ENCODE results near the gene FTCD.
"Not testable (repeated sequence)": the region's sequence is repeated elsewhere in the genome, so short reads cannot be mapped to it uniquely, and the experiment has no call there.

The FTCD gene

DNA sequence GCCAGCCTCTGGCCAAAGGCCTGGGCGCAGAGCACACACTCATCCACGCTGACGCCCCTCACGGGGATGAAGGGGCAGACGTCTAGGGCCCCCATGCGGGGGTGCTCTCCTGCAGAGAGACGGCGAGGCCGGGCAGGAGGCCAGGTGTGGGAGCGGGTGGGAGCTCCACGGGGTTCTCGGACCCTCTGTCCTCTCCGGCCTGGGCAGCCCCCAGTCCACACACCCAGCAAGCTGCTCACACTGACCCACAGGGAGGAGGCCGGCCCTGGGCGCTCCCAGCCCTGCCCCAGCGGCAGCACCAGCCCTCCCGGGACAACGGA is 2.5 kb downstream of the FTCD start:
- Histone ChIP-seq H3K9me3 (ENCODE audit: control insufficient read depth in 5 of 5, low read length in 5 of 5) (no peaks in the 10 kb centered on the region), H3K27ac (ENCODE audit: low read depth, low read length) (no peak overlapping the region), H3K9ac (ENCODE audit: low read length in 5 of 5) (peak overlapping the region in 1 of 5 donors; percentile 35), H3K36me3 (ENCODE audit: control insufficient read depth in 5 of 5, insufficient read depth in 5 of 5, low read length in 5 of 5) (no peaks in the 10 kb centered on the region), H3K4me1 (ENCODE audit: control insufficient read depth in 5 of 5, insufficient read depth in 5 of 5, low read length in 5 of 5) (peaks cover 0 to 13% (median 12%) of the 10 kb centered on the region in 5 donors), H3K27me3 (ENCODE audit: control insufficient read depth in 5 of 5, insufficient read depth in 4 of 5, low read length in 5 of 5) (peaks cover 0 to 8% (median 3%) of the 10 kb centered on the region in 5 donors), H3K4me3 (ENCODE audit: low read depth in 1 of 5, low read length in 5 of 5) (peak overlapping the region in 3 of 5 donors; percentile 31 to 46 (median 33))

DNA sequence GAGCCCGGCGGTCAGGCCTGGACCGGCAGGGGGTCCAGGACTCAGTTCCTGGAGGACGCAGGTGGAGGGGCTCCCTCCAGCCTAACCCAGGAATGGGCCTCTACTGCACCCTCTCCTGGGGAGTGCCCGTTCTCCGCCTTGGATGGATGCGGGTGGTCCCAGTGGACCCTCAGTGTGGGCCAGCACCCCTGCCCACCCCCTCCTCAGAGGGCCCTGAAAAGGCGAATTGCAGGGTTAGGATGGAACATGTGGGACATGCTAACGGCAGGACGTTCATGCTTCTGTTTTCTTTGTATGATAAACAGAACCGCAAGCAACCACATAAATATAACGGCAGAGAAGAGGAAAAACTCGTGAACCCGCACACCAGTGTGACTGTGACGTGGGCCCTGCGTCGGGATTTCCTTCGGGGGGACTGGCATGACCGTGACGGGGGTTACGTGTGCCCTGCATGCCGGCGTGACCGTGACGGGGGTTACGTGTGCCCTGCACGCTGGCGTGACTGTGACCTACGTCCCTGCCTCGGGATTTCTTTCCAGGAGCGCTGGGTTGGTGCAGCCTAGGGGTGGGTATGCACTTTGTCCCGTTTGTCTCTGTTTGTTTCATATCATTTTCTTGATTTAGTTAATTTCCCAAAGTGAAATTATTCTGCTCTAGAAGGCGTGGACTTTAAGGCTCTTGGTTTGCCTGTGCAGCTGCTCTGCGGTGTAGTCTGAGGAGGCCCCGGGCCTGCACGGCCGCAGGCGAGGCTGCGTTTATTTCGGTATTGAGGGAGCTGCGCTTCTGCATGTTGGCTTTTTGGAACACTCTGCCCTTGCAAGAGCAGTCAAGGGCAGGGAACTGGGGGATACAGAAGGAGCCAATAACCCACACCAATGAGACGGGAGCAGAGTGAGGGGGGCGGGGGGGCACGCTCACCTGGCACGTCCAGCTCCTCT is 3.1 kb downstream of the FTCD start:
- no peak overlapping the region for H3K9ac ChIP-seq (ENCODE audit: low read length in 5 of 5)
- peaks cover 0 to 13% (median 12%) of the 10 kb centered on the region in 5 donors for H3K4me1 ChIP-seq (ENCODE audit: control insufficient read depth in 5 of 5, insufficient read depth in 5 of 5, low read length in 5 of 5)
- peaks cover 0 to 8% (median 3%) of the 10 kb centered on the region in 5 donors for H3K27me3 ChIP-seq (ENCODE audit: control insufficient read depth in 5 of 5, insufficient read depth in 4 of 5, low read length in 5 of 5)
- no peaks in the 10 kb centered on the region for H3K9me3 ChIP-seq (ENCODE audit: control insufficient read depth in 5 of 5, low read length in 5 of 5)
- no peak overlapping the region for H3K4me3 ChIP-seq (ENCODE audit: low read depth in 1 of 5, low read length in 5 of 5)
- no peaks in the 10 kb centered on the region for H3K36me3 ChIP-seq (ENCODE audit: control insufficient read depth in 5 of 5, insufficient read depth in 5 of 5, low read length in 5 of 5)
- H3K27ac ChIP-seq (ENCODE audit: low read depth, low read length), result no peak overlapping the region

DNA sequence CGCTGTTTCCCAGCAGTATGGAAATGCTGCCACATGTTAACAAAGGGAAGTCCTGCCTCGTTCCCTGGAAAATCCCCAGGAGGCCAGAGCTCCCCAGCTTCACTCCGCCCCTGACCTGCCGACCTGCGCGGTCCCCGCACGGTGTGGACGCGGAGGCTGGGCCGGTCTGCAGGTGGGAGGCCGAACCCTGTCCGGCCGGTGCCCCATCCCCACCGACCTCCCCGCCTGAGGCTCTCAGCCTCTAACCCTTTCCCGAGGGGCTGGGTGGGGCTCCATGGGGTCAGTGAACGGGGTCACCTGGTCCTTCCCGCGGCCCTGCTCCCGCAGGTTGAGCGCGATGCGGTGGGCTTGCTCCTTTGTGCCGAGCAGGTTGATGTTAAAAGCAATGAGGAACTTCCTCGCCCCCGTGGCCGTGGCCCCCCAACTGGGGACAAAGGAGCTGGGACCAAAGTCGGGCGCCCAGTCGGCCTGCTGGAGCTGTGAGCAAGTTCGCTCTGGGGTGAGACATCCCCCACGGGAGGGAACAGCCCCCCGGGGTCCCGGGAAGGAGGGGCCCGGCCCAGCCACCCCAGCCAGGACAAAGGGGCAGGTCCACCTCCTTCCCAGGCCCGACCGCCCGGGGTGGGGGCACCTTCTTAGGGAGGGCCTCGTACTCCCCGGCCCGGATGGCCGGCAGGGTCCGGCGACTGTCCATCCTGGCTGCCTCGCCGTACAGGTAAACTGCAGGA is 4.0 kb downstream of the FTCD start:
- Histone ChIP-seq H3K9ac (ENCODE audit: low read length in 5 of 5) (no peak overlapping the region), H3K36me3 (ENCODE audit: control insufficient read depth in 5 of 5, insufficient read depth in 5 of 5, low read length in 5 of 5) (no peaks in the 10 kb centered on the region), H3K27ac (ENCODE audit: low read depth, low read length) (no peak overlapping the region), H3K27me3 (ENCODE audit: control insufficient read depth in 5 of 5, insufficient read depth in 4 of 5, low read length in 5 of 5) (peaks cover 0 to 8% (median 3%) of the 10 kb centered on the region in 5 donors), H3K9me3 (ENCODE audit: control insufficient read depth in 5 of 5, low read length in 5 of 5) (no peaks in the 10 kb centered on the region), H3K4me3 (ENCODE audit: low read depth in 1 of 5, low read length in 5 of 5) (no peak overlapping the region), H3K4me1 (ENCODE audit: control insufficient read depth in 5 of 5, insufficient read depth in 5 of 5, low read length in 5 of 5) (peaks cover 0 to 13% (median 12%) of the 10 kb centered on the region in 5 donors)

DNA sequence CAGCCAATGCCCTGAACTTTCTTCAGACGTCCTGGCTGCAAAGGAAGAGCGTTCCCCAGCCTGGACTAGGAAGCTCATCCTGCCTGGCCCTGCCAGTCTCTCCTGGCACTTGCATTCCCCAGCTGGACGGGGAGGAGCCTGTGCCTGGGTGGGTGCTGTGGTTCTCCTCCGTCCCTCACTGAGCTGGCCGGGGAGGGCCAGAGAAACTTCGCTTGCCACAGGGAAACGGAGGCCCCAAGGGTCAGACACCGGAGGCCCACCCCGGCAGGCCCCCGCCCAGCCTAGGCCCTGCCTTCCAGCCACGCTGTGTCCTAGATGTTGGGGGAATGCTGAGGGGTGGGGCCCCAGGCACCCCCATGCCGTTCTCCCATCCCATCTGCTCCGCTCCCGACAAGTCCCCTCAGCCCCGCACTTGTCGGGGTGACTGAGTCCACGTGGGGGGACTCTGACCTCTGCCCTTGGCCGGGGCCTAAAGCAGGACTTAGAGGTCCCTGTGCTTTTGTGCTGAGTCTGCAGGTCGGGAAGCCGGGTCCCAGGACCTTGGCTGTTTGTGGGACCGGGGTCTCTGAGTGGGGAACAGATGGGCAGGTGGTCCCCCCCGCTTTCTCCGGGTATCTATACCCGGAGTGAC is 4.8 kb downstream of the FTCD start:
- Histone ChIP-seq H3K4me1 (ENCODE audit: control insufficient read depth in 5 of 5, insufficient read depth in 5 of 5, low read length in 5 of 5) (peaks cover 0 to 13% (median 12%) of the 10 kb centered on the region in 5 donors), H3K27me3 (ENCODE audit: control insufficient read depth in 5 of 5, insufficient read depth in 4 of 5, low read length in 5 of 5) (peaks cover 0 to 8% (median 3%) of the 10 kb centered on the region in 5 donors), H3K9ac (ENCODE audit: low read length in 5 of 5) (no peak overlapping the region), H3K36me3 (ENCODE audit: control insufficient read depth in 5 of 5, insufficient read depth in 5 of 5, low read length in 5 of 5) (no peaks in the 10 kb centered on the region), H3K9me3 (ENCODE audit: control insufficient read depth in 5 of 5, low read length in 5 of 5) (no peaks in the 10 kb centered on the region), H3K27ac (ENCODE audit: low read depth, low read length) (no peak overlapping the region), H3K4me3 (ENCODE audit: low read depth in 1 of 5, low read length in 5 of 5) (no peak overlapping the region)

DNA sequence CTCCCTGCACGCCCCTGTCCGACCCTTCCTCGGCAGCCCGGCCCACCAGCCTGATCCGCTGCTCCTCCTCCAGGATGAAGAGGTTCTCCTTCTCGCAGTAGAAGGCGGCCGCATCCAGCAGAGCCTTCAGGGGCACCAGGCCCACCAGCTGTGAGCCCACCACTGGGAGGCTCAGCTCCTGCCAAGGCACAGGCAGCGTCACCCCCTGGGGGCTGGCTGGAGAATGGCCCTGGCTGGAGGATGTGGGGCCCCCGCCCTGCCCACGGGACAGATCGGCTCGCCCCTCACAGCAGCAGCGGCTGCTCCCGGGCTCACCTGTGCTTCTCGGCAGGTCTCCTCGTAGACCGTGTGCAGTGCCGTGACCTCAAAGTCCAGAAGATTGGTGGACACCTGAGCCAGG is 5.3 kb downstream of the FTCD start:
- Histone ChIP-seq H3K27me3 (ENCODE audit: control insufficient read depth in 5 of 5, insufficient read depth in 4 of 5, low read length in 5 of 5) (peaks cover 0 to 8% (median 3%) of the 10 kb centered on the region in 5 donors), H3K27ac (ENCODE audit: low read depth, low read length) (no peak overlapping the region), H3K9me3 (ENCODE audit: control insufficient read depth in 5 of 5, low read length in 5 of 5) (no peaks in the 10 kb centered on the region), H3K36me3 (ENCODE audit: control insufficient read depth in 5 of 5, insufficient read depth in 5 of 5, low read length in 5 of 5) (no peaks in the 10 kb centered on the region), H3K9ac (ENCODE audit: low read length in 5 of 5) (no peak overlapping the region), H3K4me3 (ENCODE audit: low read depth in 1 of 5, low read length in 5 of 5) (no peak overlapping the region), H3K4me1 (ENCODE audit: control insufficient read depth in 5 of 5, insufficient read depth in 5 of 5, low read length in 5 of 5) (peaks cover 0 to 13% (median 12%) of the 10 kb centered on the region in 5 donors)

DNA sequence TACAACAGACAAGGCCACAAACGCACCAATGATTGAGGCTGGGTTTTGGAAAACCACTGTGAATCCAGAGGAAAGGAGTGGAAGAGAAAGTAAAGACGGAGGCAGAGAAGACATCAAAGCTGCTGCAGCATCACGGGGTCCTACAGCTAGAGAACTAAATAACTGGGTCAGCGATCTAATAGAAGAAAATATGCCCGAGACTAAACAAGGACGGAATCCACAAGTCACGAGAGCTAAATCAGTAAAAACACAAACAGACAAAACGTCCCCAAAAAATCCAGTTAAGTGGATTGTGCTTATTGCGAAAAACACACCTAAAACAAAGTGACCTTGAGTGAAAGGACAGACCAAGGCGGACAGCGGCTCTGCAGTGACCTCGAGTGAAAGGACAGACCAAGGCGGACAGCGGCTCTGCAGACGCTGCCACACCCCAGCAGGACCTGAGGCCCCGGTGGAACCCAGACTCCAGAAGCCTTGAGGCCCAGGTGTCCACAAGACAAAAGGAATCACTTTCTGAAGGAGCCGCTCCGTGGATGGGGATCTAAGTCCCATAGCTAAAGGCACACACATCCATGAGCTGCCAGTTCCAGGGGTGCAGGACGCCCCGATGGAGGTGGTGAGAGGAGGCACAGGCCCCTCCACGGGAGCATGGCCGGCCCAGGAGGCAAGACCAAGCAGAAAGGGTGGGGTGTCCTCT is 6.0 kb downstream of the FTCD start:
- no peak overlapping the region for H3K27ac ChIP-seq (ENCODE audit: low read depth, low read length)
- no peaks in the 10 kb centered on the region for H3K36me3 ChIP-seq (ENCODE audit: control insufficient read depth in 5 of 5, insufficient read depth in 5 of 5, low read length in 5 of 5)
- no peak overlapping the region for H3K9ac ChIP-seq (ENCODE audit: low read length in 5 of 5)
- H3K4me1 ChIP-seq (ENCODE audit: control insufficient read depth in 5 of 5, insufficient read depth in 5 of 5, low read length in 5 of 5), result peaks cover 0 to 13% (median 12%) of the 10 kb centered on the region in 5 donors
- H3K4me3 ChIP-seq (ENCODE audit: low read depth in 1 of 5, low read length in 5 of 5), result no peak overlapping the region
- H3K27me3 ChIP-seq (ENCODE audit: control insufficient read depth in 5 of 5, insufficient read depth in 4 of 5, low read length in 5 of 5), result peaks cover 0 to 9% (median 3%) of the 10 kb centered on the region in 5 donors
- H3K9me3 ChIP-seq (ENCODE audit: control insufficient read depth in 5 of 5, low read length in 5 of 5), result no peaks in the 10 kb centered on the region

DNA sequence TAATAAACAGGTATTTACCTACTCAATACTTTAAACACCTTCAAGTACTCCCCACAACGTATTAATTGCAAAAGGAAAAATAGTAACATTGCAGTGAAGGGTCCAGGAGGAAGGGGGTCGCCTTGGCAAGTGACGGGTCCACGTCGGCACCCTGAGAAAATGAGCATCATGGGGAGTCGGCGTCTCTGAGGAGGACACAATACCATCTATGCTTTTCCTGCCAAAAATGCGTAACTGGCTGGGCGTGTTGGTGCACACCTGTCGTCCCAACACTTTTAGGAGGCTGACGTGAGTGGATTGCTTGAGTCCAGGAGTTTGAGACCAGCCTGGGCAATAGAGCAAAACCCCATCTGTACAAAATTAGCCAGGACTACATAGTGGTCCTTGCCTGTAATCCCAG is 7.3 kb downstream of the FTCD start:
- H3K4me1 ChIP-seq (ENCODE audit: control insufficient read depth in 5 of 5, insufficient read depth in 5 of 5, low read length in 5 of 5), result peaks cover 0 to 12% (median 10%) of the 10 kb centered on the region in 5 donors
- no peak overlapping the region for H3K27ac ChIP-seq (ENCODE audit: low read depth, low read length)
- no peak overlapping the region for H3K9ac ChIP-seq (ENCODE audit: low read length in 5 of 5)
- no peak overlapping the region for H3K4me3 ChIP-seq (ENCODE audit: low read depth in 1 of 5, low read length in 5 of 5)
- H3K36me3 ChIP-seq (ENCODE audit: control insufficient read depth in 5 of 5, insufficient read depth in 5 of 5, low read length in 5 of 5), result no peaks in the 10 kb centered on the region
- no peaks in the 10 kb centered on the region for H3K9me3 ChIP-seq (ENCODE audit: control insufficient read depth in 5 of 5, low read length in 5 of 5)
- peaks cover 0 to 9% (median 3%) of the 10 kb centered on the region in 5 donors for H3K27me3 ChIP-seq (ENCODE audit: control insufficient read depth in 5 of 5, insufficient read depth in 4 of 5, low read length in 5 of 5)

DNA sequence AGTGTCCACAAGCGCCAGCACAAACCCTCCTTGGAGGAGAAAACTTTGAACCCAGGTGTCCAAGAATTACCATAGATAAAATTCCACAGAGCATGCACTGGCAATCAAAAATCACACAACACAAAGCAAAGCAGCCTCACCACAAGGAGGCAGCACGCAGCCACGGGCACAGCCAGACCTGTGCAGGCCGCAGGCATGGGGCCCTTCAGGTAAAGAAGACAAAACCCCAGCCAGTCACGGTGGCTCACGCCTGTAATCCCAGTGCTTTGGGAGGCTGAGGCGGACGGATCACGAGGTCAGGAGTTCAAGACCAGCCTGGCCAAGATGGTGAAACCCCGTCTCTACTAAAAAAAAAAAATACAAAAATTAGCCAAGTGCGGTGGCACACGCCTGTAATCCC is 8.0 kb downstream of the FTCD start:
- not testable (repeated sequence) for H3K9ac ChIP-seq (ENCODE audit: low read length in 5 of 5); H3K27ac ChIP-seq (ENCODE audit: low read depth, low read length); H3K9me3 ChIP-seq (ENCODE audit: control insufficient read depth in 5 of 5, low read length in 5 of 5); H3K4me1 ChIP-seq (ENCODE audit: control insufficient read depth in 5 of 5, insufficient read depth in 5 of 5, low read length in 5 of 5); H3K4me3 ChIP-seq (ENCODE audit: low read depth in 1 of 5, low read length in 5 of 5); H3K27me3 ChIP-seq (ENCODE audit: control insufficient read depth in 5 of 5, insufficient read depth in 4 of 5, low read length in 5 of 5); H3K36me3 ChIP-seq (ENCODE audit: control insufficient read depth in 5 of 5, insufficient read depth in 5 of 5, low read length in 5 of 5)

DNA sequence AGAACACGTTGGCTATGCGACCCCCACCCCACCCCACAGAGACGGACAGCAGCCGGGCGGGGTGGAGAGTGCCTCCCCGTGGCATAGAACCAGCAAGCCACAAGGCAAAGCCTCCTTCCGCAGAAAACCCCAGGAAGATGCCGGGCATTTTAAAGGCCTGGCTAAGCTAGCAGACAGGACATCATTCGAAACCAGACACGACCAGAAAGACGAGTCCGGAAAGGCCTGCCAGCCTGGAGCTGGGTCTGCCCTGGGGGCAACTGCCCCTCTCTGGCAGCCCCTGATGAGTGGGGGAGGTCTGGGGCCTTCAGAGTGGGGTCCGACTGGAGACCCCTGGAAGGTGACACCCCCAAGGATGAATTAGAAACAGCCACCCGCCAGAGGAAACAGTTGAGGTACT is 8.5 kb downstream of the FTCD start:
- H3K4me3 ChIP-seq (ENCODE audit: low read depth in 1 of 5, low read length in 5 of 5), result no peak overlapping the region
- H3K9me3 ChIP-seq (ENCODE audit: control insufficient read depth in 5 of 5, low read length in 5 of 5), result no peaks in the 10 kb centered on the region
- no peak overlapping the region for H3K27ac ChIP-seq (ENCODE audit: low read depth, low read length)
- peaks cover 0 to 9% (median 2%) of the 10 kb centered on the region in 5 donors for H3K27me3 ChIP-seq (ENCODE audit: control insufficient read depth in 5 of 5, insufficient read depth in 4 of 5, low read length in 5 of 5)
- peaks cover 0 to 7% (median 4%) of the 10 kb centered on the region in 5 donors for H3K4me1 ChIP-seq (ENCODE audit: control insufficient read depth in 5 of 5, insufficient read depth in 5 of 5, low read length in 5 of 5)
- H3K9ac ChIP-seq (ENCODE audit: low read length in 5 of 5), result no peak overlapping the region
- no peaks in the 10 kb centered on the region for H3K36me3 ChIP-seq (ENCODE audit: control insufficient read depth in 5 of 5, insufficient read depth in 5 of 5, low read length in 5 of 5)
